Measurements from ENCODE around the gene SERPINB1.

- TF ChIP-seq CTCF (IDR thresholded peaks at IDR 0.05 in 8 of 11, conservative IDR thresholded peaks at IDR 0.05 in 3 of 11), result no peak
- TF ChIP-seq POLR2A (IDR thresholded peaks at IDR 0.05), result no peak
- no peak for TF ChIP-seq POLR2AphosphoS5 (IDR thresholded peaks at IDR 0.05)
Observed at GRCh38 chr6:2883673-2884072, 42.0 kb upstream of the SERPINB1 start.
